ENCODE results near the gene CSF2RB. TPM values are rescaled to one million over a fixed set of nuclear protein-coding genes. Genes with fewer than 3 reads are reported as not detected.

Gene CSF2RB
- total RNA-seq (2022; extraction: Qiagen RNA extraction) = not detected in 5 replicates

DNA sequence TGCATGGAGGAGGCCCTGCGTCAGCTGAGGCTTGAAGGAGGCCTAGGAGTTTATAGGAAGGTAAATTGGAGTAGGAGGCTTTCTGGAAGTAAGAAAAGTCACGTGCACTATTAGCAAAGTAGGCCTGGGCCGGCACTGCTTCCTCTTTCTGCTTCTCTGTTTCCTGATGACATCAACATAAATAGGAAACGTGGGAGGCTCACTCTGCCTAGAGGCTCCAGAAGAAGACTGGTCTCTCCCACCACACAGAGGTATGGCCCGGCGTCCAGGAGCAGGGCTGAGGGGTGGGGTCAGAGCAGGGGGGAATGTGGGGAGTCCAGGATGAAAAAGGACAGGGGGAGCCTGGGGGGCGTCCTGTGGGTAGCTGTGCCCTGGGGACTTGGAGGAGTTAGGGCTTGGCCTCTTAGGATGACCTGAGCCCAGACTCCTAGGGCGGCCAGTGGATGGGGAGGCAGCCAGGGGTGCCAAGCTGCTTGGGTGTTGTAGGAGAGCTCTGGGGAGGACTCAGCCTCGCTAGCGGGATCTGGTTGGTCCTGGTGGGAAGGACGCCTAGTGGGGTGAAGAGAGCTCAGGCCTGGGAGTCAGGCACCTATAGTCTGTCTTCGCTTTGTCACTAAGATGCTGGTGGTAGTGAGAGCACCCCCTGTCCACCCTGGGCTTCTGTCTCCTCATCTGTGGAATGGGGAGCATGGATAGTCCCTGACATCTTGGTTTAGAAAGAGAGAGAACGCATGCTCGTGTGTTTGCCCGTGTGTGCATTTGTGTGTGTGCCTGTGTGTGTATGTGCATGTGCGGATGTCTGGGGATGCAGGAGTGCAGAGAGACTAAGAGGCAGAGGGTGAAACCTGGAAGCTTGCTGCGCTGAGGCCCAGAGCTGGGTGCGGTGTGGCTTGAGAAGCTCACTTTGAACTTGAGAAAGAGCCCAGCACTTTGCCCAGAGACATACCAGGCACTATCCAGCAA, at the start of gene CSF2RB:
Gene CSF2RB, plus strand, starts transcription at position 202 of the 963 bp plus-strand sequence. CDS start 8,580 bp downstream, outside the sequence.

Other genes starting within 250 kb of the CSF2RB start
- not detected in 5 replicates for gene CACNG2, start 209.9 kb upstream of the CSF2RB start, total RNA-seq (2022; extraction: Qiagen RNA extraction)
- 14.8 to 25.4 TPM (median 22.3 TPM) in 5 replicates for gene IFT27, start 137.5 kb upstream of the CSF2RB start, total RNA-seq (2022; extraction: Qiagen RNA extraction)
- gene PVALB, start 96.6 kb upstream of the CSF2RB start, total RNA-seq (2022; extraction: Qiagen RNA extraction) = not detected in 5 replicates
- gene NCF4, start 52.6 kb upstream of the CSF2RB start, total RNA-seq (2022; extraction: Qiagen RNA extraction) = 0.08 to 0.16 TPM (median 0.08 TPM) in 3 of 5 replicates, not detected in the others
- 42.3 to 59.9 TPM (median 55.5 TPM) in 5 replicates for gene TST, start 105.8 kb downstream of the CSF2RB start, total RNA-seq (2022; extraction: Qiagen RNA extraction)
- gene MPST, start 106.1 kb downstream of the CSF2RB start, total RNA-seq (2022; extraction: Qiagen RNA extraction) = 42.4 to 75.9 TPM (median 69.5 TPM) in 5 replicates
- gene KCTD17, start 138.1 kb downstream of the CSF2RB start, total RNA-seq (2022; extraction: Qiagen RNA extraction) = 24.2 to 26.7 TPM (median 25.9 TPM) in 5 replicates
- gene TMPRSS6, start 196.1 kb downstream of the CSF2RB start, total RNA-seq (2022; extraction: Qiagen RNA extraction) = 0.05 to 0.17 TPM in 2 of 5 replicates, not detected in the others
- gene IL2RB, start 236.3 kb downstream of the CSF2RB start, total RNA-seq (2022; extraction: Qiagen RNA extraction) = 0.02 to 0.15 TPM (median 0.03 TPM) in 5 replicates